GM19099 (cell line): ENCODE data around the gene S100A14.

Experiments used
- POLR2A ChIP-seq: IDR thresholded peaks from 3 replicates; pipeline ENCODE4 v1.6.1; 2011; ENCODE audit warnings: low read depth; ENCODE audit not compliant: insufficient read length; ENCODE audit errors: extremely low read depth

The S100A14 gene

DNA sequence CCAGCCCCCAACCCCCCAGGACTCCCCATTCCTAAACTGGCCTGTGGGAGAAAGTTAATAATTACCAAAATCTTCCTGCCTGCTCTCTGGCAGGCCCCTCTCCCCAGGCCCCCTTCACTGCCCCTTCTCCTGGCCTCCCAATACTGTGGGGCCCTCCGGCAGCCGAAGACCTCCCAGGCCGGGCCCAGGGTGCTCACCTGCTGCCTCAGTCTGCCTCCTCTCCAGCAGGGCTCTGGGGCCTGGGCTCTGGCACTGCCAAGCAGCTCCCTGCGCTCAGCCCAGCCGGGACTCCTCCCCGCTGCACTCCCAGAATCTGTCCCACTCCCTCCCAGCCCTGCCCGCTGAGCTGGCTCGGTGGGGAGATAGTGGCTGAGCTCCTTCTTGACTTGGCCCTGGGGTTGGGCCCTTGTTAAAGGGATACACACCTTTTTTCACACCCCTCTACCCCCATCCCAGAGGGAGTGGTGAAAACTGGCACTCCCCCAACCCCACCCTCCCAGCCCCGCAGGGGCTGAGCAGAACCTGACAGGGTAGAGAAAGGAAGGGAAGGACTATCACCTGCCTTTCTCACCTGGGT lies 3.3 kb downstream of the S100A14 start, which contains the start of gene S100A16:
TSS of gene S100A16 (minus strand) at position 383 of the 577 bp plus-strand sequence. CDS start 4,986 bp downstream, outside the sequence.
- no peak for TF ChIP-seq POLR2A

DNA sequence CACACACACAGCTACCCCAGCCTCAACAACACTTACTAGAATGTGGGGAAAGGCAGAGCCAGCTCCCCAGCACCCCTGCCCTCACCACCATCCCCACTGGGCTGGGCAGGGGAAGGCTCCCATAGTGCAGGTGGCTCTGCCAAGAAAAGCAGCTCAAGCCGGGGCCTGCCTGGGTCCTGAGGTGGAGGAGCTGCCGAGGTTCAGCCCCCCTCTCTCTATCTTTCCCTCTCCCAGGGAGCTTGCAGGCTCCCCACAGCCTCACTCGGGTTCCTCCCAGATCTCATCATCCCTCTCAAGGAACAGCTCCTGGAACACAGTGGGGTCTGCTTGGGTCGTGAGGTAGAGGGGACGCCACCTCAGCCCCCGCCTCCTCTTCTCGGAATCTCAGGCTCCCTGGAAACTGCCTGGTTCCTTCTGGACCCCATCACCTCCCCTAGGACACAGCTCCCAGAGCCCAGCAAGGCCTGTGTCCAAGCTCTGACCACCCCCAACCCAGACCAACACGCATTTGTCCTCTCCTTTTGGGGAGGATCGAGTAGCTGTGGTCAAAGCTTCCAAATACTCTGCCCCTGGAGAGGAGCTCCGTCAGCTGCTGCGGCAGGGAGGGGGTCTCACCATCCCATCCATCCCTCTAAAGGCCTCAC lies 3.9 kb downstream of the S100A14 start:
- TF ChIP-seq POLR2A = no peak

DNA sequence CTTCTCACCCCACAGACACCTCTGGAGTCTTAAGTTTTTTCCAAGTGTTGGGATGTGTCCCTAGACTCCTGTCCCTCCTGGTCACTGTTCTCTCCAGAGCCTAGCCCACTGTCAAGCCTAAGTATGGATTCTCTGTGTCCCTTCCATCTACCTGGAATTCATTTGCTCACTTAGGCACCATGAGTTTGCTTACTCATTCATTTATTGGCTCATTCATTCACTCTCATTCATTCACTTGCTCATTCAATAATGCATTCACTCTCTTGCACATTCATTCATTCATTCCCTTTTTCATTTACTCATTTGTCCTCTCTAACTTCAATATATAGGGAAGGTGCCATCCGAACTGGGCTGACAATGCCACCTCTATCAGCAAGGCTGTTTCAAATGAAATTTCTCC lies 4.8 kb downstream of the S100A14 start:
- no peak for TF ChIP-seq POLR2A

DNA sequence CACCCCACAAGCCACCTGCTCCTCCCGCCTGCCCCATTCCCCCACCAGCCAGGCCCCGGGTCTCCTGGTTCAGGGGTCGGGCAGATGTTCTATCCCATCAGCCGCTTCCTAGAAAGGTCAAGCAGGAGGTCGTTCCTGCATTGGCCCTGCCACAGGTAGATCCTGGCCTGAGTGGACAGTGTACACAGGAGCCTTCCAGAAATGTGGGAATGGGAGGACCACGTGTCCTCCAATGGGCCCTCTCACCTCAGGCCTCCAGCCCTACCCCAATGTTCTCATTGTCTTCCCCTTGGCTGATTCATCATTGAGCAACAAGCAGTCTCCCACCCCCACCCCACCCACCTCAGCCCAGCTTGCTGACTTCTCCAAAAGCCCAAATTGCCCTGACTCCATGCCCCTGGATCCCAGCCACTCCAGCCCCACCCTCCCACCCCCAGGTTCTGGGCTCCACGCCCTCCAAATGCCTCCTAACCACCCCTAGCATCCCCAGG lies 5.3 kb downstream of the S100A14 start:
- no peak for TF ChIP-seq POLR2A

DNA sequence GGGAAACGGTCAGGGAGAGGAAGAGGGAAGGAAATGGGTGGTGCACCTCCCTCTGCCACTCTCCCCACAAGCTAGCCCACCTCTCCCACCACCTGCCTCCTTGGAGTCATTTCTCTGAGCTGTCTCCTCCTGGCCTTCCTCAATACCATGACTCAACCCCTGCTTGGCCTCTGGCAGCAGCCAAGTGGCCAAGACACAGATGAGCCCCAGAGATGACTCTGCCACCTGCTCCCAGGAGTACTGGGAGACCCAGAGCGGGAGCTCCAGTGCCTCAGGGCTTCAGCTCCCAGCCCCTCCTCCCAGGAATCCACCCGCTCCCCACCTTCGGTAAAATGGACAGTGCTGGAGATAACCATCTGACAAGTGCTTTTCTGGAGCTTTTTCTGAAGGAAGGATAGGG lies 5.8 kb downstream of the S100A14 start:
- TF ChIP-seq POLR2A = no peak

DNA sequence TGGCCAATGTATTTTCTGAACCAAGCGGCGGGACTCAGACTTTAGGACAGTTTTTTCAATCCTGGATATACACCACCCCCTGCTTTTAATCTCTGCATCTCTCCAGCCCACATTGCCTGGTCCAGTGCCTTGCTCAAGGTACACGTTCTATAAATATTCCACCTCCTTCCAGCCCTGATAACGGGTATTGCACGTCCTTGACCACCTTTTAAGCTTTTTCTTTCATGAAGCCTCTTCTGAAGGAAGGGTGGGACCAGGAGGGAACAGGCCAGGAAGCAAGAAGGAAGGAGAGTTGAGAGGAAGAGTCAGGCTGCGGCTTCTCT lies 6.6 kb downstream of the S100A14 start:
- no peak for TF ChIP-seq POLR2A

DNA sequence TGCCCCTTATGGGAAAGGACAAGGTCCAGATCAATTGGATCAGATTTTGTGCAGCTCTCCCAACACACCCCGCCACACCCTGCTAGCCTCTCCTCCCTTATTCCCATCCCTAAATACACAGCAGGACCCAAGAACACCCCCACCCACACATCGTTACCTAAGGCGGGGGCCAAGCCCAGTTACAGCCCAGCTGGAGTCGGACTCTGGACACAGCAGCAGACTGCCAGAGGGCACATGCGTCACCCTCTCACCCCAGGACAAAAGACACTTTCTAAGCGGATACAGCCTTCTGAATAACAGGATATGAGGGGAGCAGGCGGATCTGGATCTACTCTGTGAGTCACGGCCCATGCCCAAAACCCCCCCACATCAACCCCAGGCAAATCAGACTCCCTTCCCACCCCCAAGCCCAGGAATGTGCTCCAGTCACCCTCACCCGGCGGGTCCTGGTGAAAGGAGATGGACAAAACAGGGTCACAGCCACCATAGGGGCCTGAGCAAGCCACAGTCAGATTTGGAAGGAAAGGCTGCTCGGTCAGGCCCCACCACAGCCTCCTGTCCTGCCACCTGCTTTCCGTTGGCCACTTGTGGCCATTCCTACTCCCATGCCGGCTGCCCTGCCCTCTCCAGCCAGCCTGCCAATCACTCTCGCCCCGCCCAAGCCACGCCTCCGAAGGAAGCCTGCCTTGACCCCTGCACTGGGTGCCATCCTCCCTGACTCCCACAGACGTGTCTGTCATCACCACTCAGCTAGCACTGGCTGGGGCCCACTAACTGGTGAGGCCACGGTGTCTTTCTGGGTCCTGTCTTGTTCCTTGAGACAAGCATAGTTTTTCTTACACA lies 7.2 kb downstream of the S100A14 start:
- no peak for TF ChIP-seq POLR2A

DNA sequence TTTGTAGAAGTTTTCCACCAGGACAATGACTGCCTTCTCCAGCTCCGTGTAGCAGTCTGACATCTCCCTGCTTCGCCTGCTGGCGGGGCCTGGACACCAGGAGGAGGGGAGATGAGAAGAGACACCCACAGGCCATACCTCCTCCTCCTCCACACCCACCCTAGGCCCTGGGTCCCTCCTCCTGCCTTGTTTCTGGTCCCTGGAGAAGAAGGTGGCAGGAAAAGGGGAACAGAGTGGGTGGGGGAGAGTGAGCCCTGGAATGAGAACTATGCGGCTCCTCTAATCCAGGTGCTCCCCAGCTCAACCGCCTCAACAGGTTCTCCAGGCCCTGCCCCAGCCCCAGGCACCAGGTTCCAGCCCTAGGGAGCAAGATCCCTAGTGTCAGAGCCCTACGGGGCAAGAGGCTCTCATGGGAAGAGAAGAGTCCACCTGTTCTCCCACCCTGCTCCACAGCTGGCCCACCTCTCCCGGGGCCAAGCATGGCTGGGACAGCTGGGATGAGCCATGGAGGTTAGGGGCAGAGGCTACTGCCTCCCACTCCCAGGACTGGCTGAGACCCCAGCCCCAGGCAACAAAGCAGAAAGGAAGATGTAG lies 7.9 kb downstream of the S100A14 start:
- TF ChIP-seq POLR2A = no peak

DNA sequence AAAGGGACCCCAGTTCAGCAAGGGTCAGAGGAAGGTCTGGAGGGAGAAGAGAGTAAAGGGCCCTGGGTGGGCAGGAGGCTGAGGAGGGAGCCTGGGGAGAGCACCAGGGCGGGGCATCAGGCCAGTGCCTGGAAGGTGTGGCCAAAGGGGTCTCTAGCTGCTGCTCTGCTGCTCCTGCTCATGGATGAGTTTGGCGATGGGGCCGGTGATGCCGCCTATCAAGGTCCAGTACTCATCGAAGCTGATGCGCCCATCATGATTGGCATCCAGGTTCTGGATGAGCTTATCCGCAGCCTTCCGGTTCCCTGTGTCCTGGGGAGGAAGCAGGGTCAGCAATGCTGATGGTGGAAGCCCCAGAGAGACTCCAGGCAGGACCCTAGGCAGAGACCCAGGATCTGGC lies 8.7 kb downstream of the S100A14 start:
- TF ChIP-seq POLR2A = no peak

DNA sequence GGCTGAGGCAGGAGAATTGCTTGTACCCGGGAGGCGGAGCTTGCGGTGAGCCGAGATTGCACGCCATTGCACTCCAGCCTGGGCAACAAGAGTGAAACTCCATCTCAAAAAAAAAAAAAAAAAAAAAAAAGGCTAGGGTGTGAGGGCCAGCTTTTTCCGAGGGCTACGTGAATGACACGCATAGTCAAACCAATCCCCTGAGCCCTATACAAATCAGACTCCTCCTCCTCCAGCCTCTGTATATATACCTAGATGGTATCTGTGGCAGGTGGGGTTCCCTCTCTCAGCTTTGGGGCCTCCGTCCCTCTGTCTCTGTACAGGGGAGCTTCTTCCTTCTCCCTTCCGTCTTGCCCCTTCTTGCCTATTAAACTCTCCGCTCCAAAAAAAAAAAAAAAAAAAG lies 9.9 kb downstream of the S100A14 start:
- TF ChIP-seq POLR2A = no peak

DNA sequence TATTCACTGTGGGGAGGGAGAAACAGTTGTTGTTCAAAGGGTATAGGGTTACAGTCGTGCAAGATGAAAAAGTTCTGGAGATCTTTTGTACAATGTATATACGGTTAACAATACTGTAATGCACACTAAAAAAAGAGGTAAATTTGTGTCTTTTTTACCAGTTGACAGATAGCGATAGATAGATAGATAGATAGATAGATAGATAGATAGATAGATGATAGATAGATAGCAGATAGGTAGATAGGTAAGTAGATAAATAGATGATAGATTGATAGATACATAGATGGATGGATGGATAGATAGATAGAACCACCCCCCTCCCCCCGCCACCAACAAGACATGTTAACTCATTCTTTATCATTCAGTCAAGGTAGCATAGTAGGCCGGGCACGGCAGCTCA lies 13.4 kb downstream of the S100A14 start:
- TF ChIP-seq POLR2A = no peak

DNA sequence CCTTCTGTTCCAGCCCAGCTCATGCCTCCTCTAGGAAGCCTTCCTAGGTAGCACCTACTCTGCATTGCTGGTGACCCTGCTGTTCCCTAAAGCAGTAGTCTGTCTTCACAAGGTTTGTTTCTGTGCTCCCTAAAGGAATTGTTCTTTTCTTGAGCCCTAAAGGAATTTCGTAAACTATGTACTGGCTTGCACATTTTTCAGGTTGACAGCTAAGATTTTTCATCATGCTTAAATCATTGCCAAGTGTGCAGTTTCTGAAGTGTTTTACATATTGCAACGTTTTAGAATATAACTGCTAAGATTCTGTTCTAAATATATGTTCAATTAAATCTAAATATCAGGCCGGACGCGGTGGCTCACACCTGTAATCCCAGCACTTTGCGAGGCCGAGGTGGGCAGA lies 16.3 kb downstream of the S100A14 start:
- TF ChIP-seq POLR2A = no peak

DNA sequence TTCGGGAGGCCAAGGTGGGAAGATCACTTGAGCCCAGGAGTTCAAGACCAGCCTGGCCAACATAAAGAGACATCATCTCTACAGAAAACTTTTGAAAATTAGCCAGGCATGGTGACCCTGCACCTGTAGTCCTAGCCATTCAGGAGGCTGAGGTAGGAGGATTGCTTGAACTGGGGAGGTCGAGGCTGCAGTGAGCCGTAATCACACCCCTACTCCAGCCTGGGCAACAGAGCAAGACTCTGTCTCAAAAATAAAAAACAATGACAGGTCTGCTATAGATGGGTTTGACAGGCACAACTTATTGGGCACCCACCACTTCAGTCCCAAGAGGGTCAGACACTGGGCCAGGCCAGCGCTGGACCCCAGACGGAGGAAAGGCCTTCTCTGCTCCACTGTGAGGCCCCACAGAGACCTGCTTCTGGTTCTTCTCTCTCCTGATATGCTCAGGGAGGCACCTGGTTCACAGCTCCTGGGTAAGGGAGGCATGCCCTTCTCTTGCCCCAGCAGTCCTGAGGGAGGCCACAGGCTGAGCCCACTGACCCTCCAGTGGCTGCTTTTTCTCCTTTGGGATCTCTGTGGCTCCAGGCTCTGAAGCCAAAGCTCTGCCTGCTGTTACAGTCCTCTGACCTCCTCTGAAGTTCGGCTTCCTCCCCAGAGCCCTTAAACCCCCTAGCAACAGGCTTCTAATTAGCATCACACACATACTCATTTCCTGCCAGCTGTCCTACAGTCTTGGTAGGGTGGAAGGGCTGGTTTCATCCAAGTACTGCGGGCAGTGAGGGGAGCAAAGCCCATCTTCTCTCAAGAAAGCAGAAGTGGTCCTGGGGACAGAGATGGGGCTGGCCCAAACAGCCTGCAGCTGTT lies 17.6 kb downstream of the S100A14 start:
- peak; percentile 58 for TF ChIP-seq POLR2A

DNA sequence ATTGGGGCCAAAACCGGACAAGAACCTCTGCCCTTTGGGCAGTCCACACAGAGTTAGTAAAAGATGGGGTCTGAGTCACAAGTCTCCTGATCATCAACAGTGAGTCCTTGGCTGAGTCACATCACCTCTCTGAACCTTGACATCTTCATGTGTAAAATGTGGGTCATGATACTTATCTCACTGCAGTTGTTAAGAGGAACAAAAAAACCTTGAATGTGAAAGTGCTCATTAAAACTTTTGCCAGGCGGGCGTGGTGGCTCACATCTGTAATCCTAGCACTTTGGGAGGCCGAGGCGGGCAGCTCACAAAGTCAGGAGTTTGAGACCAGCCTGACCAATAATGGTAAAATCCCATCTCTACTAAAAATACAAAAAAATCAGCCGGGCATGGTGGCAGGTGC lies 18.9 kb downstream of the S100A14 start:
- TF ChIP-seq POLR2A = no peak

DNA sequence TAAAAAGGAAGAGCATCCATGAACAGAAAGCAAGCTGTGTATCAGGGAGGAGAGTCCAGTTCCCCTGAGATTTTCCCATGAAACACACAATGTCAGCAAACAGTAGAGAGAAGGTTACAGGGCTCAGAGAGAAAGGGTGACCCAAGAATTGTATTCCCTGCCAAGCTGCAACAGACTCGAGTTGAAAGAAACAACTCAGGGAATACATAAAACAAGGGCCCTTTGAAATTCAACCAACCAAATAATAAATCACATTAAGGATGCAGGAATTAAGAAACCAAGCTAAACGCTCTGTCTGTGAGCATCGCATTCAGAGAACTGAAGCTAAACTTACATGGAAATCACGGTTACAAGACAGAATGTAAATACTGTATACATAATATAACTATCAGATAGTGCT lies 23.4 kb downstream of the S100A14 start:
- no peak for TF ChIP-seq POLR2A
